Panc1 (cell line): ENCODE results near the gene NT5C1B.

ENCODE experiments used
- POLR2AphosphoS5 ChIP-seq: IDR thresholded peaks from 2 replicates; pipeline ENCODE4 v1.6.1; 2012; ENCODE audit warnings: mild to moderate bottlenecking, low read depth, low read length, moderate library complexity
- SIN3A ChIP-seq: IDR thresholded peaks from 2 replicates; pipeline ENCODE4 v1.6.1; 2012; ENCODE audit warnings: low read depth, mild to moderate bottlenecking, low read length, moderate library complexity, borderline replicate concordance; ENCODE audit not compliant: insufficient read depth
- TCF7L2 ChIP-seq: IDR thresholded peaks from 2 replicates; pipeline ENCODE4 v1.6.1; 2011; ENCODE audit warnings: mild to moderate bottlenecking, low read depth, low read length, inconsistent platforms
- TF ChIP-seq, protein P1 (sequence below): fragments of 450-650 bp; IDR thresholded peaks from 2 replicates; pipeline ENCODE4 v1.5.1; 2017; ENCODE audit warnings: mild to moderate bottlenecking
- TF ChIP-seq, protein P2 (sequence below), 2 experiments: IDR thresholded peaks; 2 replicates each; pipeline ENCODE4 v1.6.1; 2011 to 2012; ENCODE audit warnings: low read depth in 2 of 2, control low read depth in 1 of 2, low read length in 1 of 2, mild to moderate bottlenecking in 1 of 2, moderate library complexity in 1 of 2; ENCODE audit not compliant: insufficient read depth in 1 of 2

DNA sequence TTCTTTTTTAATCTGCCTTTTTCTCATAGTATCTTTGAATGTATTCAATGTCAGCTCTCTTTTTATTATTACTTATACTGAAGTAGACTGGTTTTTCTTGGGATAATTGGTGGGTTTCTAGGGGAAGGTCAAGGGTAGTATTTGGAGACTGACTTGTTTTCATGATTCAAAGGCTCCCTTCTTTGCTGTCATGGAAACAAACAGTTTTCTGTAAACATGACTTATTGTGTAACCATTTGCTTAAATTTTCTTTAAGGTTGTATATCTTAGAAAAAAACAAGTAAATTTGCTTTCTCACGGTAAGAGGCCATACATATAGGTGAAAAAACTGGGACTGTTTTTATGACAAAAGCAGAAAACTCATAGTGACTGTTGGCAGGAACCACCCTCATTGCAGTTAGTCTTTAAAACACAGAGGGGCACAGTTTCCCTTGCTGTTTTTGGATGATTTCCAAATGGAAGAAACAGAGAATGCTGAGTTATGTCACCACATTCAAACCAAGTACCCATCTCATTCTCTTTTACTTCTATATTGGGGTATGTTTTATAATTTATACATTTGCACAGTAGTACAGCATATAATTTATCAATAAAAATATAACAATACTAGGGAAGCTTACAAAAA, 23.1 kb downstream of the NT5C1B start:
- TF ChIP-seq, protein P1, sequence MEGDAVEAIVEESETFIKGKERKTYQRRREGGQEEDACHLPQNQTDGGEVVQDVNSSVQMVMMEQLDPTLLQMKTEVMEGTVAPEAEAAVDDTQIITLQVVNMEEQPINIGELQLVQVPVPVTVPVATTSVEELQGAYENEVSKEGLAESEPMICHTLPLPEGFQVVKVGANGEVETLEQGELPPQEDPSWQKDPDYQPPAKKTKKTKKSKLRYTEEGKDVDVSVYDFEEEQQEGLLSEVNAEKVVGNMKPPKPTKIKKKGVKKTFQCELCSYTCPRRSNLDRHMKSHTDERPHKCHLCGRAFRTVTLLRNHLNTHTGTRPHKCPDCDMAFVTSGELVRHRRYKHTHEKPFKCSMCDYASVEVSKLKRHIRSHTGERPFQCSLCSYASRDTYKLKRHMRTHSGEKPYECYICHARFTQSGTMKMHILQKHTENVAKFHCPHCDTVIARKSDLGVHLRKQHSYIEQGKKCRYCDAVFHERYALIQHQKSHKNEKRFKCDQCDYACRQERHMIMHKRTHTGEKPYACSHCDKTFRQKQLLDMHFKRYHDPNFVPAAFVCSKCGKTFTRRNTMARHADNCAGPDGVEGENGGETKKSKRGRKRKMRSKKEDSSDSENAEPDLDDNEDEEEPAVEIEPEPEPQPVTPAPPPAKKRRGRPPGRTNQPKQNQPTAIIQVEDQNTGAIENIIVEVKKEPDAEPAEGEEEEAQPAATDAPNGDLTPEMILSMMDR = no peak
- TF ChIP-seq, protein P2, sequence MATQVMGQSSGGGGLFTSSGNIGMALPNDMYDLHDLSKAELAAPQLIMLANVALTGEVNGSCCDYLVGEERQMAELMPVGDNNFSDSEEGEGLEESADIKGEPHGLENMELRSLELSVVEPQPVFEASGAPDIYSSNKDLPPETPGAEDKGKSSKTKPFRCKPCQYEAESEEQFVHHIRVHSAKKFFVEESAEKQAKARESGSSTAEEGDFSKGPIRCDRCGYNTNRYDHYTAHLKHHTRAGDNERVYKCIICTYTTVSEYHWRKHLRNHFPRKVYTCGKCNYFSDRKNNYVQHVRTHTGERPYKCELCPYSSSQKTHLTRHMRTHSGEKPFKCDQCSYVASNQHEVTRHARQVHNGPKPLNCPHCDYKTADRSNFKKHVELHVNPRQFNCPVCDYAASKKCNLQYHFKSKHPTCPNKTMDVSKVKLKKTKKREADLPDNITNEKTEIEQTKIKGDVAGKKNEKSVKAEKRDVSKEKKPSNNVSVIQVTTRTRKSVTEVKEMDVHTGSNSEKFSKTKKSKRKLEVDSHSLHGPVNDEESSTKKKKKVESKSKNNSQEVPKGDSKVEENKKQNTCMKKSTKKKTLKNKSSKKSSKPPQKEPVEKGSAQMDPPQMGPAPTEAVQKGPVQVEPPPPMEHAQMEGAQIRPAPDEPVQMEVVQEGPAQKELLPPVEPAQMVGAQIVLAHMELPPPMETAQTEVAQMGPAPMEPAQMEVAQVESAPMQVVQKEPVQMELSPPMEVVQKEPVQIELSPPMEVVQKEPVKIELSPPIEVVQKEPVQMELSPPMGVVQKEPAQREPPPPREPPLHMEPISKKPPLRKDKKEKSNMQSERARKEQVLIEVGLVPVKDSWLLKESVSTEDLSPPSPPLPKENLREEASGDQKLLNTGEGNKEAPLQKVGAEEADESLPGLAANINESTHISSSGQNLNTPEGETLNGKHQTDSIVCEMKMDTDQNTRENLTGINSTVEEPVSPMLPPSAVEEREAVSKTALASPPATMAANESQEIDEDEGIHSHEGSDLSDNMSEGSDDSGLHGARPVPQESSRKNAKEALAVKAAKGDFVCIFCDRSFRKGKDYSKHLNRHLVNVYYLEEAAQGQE (IDR thresholded peaks at IDR 0.05; ENCODE audit: insufficient read depth in 1 of 2, low read depth in 2 of 2, low read length in 1 of 2) = no peak
- TF ChIP-seq POLR2AphosphoS5 = no peak
- TF ChIP-seq SIN3A = no peak
- TF ChIP-seq TCF7L2 = no peak
